AG09309 (cell line): Measurements from ENCODE around the gene COPG2.

Source experiments
- DNase-seq: peaks from one replicate; pipeline ENCODE4 v3.0.0-alpha.2; 2010; ENCODE audit warnings: low read depth
- H3K4me3 ChIP-seq: 2 replicates; pipeline ENCODE4 v1.5.1; 2011; ENCODE audit warnings: mild to moderate bottlenecking, low read depth, low read length, moderate library complexity; ENCODE audit not compliant: control insufficient read depth
- TF ChIP-seq, protein P1 (sequence below): IDR thresholded peaks from 2 replicates; pipeline ENCODE4 v1.5.1; 2011; ENCODE audit warnings: mild to moderate bottlenecking, low read depth, low read length, inconsistent platforms; ENCODE audit not compliant: insufficient read depth, control insufficient read depth; ENCODE audit errors: missing control alignments

Gene COPG2

DNA sequence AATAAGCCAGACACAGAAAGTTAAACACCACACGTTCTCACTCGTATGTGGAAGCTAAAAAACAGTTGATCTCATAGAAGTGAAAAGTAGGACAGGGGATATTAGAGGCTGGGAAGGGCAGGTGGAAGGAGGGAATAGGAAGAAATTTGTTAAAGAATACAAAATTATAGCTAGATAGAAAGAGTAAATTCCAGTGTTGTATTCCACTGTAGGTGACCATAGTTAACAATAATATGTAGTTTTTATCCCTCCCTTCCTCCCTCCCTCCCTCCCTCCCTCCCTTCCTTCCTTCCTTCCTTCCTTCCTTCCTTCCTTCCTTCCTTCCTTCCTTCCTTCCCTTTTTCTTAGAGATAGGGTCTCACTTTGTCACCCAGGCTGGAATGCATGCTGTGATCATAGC is 196.6 kb downstream of the COPG2 start:
- no peak for DNase-seq
- TF ChIP-seq, protein P1, sequence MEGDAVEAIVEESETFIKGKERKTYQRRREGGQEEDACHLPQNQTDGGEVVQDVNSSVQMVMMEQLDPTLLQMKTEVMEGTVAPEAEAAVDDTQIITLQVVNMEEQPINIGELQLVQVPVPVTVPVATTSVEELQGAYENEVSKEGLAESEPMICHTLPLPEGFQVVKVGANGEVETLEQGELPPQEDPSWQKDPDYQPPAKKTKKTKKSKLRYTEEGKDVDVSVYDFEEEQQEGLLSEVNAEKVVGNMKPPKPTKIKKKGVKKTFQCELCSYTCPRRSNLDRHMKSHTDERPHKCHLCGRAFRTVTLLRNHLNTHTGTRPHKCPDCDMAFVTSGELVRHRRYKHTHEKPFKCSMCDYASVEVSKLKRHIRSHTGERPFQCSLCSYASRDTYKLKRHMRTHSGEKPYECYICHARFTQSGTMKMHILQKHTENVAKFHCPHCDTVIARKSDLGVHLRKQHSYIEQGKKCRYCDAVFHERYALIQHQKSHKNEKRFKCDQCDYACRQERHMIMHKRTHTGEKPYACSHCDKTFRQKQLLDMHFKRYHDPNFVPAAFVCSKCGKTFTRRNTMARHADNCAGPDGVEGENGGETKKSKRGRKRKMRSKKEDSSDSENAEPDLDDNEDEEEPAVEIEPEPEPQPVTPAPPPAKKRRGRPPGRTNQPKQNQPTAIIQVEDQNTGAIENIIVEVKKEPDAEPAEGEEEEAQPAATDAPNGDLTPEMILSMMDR, result no peak
- H3K4me3 ChIP-seq, result no peak overlapping the region

DNA sequence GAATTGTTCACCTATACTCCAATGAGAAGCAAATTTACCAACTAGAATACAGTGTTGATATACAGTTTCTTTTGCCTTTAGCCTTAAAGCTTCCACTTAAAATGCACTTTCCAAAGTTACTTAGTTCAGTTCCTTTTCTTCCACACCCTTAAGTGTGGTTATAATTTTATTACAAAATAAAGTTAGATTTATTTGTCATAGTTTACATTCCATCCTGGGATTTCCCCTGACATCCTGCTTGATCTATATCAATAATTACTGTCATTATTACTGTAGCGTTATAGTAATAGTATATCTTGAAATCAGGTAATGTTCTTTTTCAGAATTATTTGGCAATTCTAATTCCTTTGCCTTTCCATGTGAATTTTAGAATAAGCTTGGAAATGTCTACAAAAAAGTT is 199.9 kb downstream of the COPG2 start:
- H3K4me3 ChIP-seq, result no peak overlapping the region
- TF ChIP-seq, protein P1, result no peak
- no peak for DNase-seq

DNA sequence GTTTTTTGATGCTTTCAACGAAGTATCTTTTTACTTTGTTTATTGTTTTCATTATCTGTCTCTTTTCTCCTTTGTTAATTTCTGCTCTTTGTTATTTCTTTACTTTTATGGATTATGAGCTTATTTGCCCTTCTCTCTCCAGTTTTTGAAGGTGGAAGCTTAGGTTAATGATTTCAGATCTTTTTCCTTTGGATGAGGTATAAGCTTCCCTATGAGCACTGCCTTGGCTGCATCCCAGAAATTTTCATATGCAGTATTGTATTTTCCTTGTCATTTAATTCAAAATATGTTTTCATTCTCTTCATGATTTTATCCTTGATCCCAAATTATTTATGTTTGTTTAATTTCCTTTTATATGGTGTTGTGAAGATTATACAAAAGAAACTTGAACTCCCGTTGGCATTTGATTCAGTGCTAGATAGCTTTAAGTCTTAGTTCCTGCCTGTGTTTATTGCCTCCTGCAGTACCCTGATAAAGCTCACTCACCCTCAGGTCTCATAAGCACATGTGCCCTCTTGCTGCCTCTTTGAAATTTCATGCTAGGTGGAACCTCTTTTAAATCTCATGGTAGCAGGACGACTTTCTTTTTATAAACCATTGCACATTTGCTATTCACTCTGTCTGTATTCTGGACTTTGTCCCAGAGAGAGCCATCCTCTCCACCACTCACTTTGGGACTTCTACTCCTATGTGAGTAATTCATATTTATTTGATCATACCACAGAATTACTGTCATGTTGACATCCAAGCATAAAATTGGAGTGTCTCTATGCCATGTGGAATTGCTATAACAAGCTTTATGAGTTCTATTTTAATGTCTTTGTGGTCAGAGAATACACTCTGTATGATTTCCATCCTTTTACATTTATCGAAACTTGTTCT is 204.8 kb downstream of the COPG2 start:
- DNase-seq, result no peak
- TF ChIP-seq, protein P1, result no peak
- H3K4me3 ChIP-seq, result no peak overlapping the region

DNA sequence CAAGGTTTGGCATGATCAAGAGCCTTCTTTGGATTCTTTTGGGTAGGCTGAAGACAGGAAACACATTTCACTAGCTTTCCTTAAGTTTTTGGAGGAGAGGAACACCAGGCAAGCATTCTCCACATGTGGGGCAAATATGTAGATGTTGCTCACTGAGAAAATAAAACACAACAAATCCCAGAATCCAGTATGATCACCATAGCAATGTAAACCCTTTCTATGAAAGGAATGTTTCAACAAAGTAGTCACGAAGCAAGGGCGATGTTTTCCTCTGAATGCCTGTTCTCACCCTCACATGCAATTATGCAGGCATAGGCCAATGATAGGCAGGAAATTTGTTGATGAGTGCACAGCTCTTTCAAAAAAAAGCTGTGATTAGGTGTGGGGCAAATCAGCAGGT is 207.3 kb downstream of the COPG2 start:
- TF ChIP-seq, protein P1, result no peak
- H3K4me3 ChIP-seq, result no peak overlapping the region
- no peak for DNase-seq

DNA sequence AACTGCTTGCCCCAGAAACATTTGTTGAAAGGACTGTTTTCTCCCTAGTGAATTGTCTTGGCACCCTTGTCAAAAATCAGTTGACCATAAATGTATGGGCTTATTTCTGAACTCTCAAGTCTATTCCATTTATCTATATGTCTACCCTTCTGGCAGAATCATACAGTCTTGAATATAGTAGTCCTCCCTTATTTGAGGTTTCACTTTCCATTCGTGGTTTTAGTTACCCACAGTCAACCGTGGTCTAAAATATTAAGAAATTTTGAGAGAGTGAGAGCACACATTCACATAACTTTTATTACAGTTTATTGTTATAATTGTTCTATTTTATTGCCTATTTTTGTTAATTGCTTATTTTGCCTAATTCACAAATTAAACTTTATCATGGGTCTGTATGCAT is 210.3 kb downstream of the COPG2 start:
- TF ChIP-seq, protein P1, result no peak
- DNase-seq, result no peak

More for the DNA sequence above, 210.3 kb downstream of the COPG2 start:
- H3K4me3 ChIP-seq, result no peak overlapping the region
